ENCODE measurements around the gene TCFL5.

TCFL5 gene

DNA sequence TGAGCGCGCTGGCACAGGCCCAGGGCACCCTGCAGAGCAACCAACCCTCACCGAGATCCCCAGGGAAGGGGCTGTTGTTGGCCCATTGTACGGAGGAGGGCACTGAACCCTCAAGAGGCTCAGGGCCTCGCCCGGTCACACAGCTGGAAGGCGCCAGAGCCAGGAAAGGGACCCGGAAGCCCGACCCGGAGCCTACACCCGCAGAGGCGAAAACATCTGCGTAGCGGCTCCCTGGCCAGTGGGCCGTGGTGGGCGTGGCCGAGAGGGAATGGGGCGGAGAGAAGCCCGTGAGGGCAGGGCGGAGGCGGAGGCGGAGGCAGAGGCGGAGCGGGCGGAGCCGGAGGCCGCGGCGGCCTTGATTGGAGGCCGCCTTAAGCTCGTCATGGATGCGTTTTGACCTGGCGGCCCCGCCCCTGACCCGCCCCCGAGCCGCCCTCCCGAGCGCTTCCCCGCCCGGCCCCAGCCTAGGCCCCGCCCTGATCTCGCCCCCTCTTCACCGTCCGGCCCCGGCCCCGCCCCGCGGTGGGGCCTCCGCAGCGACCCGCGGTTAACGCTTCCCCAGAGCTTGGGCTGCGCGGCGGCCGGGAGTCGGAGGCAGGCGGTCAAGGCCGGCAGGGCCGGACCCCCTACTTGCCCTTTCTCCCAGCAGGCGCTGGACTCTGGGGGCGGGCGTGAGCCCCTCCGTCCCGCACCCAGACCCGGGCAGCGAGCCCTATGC is 67.5 kb downstream of the TCFL5 start:
- DNase-seq = peak; percentile 94

DNA sequence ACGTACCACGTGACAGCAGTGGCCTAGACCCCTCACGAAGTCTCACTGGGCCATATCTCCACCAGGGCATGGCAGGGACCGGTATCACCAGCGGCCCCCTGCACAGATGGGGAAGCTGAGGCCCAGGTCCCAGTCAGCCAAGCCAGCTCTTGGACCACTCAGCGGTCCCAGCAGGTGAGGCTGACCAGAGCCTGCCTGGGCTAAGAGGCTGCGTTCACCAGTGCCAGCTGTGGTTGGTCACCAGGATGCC is 67.9 kb downstream of the TCFL5 start:
- no peak for DNase-seq

DNA sequence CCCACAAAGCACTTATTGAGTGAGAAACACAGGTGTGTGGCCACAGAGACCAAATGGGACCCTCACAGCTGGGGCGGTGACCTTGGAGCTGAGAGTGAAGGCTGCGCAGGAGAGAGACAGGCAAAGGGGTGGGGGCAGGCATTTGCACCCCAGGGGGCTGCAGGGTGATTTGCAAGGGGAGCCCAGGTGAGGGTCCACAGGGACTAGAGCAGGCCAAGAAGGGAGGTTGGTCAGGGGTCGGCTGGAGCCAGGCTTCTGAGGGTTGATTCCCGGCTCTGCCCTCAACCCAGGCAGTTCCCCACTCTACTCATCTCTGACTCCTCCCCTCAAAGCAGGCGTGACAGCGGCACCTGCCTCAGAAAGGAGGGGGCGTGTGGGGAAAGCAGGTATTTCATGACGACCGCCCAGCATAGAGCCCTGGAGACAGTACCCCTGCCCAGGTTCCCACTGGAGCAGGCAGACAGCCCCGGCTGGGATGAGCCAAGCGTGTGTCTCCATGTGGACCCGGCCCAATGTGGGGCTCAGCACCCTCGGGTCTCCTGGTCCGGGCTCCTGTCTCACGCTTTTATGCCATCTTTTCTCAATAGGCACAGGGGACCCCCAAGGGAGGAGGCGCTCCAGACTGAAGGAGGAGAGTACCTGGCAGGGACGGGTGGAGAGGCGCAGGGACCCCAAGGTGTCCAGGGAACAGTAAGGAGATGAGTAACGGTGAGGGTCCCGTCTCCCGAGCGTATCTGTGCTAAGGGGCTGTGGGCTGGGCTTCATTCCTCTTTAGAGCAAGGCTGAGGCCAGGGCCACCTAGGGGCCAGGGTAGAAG is 68.5 kb downstream of the TCFL5 start:
- DNase-seq = no peak

DNA sequence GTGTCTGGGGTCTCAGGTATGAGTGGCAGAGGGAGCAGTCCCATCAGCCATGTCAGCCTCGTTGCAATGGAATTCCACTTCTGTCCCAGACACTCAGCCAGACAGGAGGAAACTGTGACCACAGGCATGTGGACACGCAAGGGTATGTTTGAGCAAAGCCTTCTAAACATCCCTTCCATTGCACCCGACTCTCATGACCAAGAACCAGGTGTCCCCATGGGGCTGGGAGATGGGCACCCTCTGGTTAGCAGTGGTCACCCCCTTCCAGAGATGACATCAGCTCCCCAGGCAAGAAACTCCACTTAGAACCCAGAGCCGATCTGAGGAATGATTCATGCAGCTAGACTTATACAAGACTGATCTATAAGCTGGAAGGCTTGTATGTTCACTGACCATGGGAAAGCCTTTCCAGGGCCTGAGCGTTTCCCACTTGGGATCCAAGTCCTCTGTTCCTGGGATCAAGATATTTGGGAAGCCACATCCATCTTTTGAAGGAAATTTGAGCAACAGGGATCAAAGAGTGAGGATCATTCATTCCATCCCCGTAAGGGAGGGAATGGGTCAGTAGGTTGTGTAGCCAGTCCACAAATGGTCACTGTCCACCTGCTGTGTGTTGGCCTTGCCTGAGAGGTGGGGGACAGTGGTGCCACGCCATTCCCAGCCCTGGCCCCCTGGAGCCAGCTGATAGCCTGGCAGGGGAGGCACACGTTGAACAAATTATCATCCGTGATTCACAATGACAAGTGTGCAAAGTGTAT is 69.3 kb downstream of the TCFL5 start:
- no peak for DNase-seq

DNA sequence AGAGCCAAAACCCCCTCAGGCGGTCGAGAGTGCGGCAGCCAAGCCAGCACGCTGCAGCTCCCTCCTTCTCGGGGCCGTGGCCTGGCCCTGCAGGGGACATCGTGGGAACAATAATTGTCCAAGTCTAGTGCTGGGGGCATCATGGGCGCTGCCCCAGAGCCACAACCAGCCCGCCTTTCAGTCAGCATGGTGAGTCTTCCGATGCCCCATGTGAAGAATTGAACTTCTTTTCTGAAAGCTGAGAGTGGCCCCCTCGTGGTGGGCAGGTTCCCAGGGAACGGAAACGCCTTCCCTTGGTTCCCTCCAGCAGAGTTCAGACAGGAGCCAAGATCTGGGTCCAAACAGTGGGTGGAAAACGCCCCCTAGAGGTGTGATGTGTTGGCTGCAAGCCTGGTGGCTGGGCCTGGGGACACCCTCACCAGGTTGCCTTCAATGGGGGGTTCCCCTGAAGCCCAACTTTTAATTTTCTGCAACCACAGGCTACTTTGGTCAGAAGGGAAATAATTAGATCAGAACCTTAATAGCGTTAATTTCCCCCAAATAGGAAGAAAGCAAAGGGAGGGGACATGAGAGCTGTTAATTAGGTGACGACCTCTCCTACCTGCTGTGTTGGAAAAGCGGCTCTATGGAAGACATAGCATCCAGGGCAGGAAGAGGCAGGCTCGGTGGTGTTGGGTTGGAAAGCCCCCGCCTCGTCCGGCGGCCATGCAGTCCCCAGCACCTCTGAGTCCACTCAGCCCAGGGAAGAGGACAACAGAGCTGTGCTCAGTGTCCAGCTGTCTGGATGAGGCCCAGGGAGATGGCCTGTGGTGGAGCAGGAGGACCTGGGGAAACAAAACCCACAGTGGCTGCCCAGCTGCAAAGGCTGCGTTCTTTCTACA is 70.1 kb downstream of the TCFL5 start:
- DNase-seq = peak; percentile 77
